OCI-LY3 (cell line): ENCODE measurements around the gene MTIF3.

Experiments
- EZH2phosphoT487 ChIP-seq: fragments of 200-600 bp; shearing (Covaris generic); IDR thresholded peaks from 2 replicates; pipeline ENCODE4 v1.6.1; 2018; ENCODE audit warnings: antibody characterized with exemption, mixed run types, low read depth
- TF ChIP-seq, protein P1 (sequence below): fragments of 200-600, 300-600 bp; sonication (generic); IDR thresholded peaks from 2 replicates; pipeline ENCODE4 v1.5.1; 2014; ENCODE audit warnings: antibody characterized with exemption, low read length, low read depth

DNA sequence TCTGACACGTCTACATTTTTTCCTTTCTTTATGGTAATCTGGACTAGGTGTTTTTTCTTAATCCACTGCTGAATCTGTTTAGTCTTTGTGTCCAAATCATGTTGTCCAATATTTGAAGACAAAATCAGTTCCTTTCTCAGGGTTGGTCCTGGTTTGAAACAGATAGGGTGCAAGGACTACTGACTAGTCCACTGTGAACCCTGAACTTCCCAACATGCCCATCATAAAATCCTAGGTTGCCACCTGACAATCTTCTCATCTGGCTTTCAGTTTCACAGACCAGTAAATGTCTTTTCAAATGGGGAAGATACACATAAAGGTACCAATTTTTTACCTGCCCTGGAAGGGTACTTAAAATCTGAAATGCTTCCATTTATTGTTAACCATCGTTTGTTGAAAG, 13.2 kb downstream of the MTIF3 start:
- TF ChIP-seq, protein P1, sequence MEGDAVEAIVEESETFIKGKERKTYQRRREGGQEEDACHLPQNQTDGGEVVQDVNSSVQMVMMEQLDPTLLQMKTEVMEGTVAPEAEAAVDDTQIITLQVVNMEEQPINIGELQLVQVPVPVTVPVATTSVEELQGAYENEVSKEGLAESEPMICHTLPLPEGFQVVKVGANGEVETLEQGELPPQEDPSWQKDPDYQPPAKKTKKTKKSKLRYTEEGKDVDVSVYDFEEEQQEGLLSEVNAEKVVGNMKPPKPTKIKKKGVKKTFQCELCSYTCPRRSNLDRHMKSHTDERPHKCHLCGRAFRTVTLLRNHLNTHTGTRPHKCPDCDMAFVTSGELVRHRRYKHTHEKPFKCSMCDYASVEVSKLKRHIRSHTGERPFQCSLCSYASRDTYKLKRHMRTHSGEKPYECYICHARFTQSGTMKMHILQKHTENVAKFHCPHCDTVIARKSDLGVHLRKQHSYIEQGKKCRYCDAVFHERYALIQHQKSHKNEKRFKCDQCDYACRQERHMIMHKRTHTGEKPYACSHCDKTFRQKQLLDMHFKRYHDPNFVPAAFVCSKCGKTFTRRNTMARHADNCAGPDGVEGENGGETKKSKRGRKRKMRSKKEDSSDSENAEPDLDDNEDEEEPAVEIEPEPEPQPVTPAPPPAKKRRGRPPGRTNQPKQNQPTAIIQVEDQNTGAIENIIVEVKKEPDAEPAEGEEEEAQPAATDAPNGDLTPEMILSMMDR = no peak
- TF ChIP-seq EZH2phosphoT487 = no peak
